MCF 10A (cell line): Measurements from ENCODE around the gene RIMS4. TPM values are rescaled to one million over a fixed set of nuclear protein-coding genes. Genes with fewer than 3 reads are reported as not detected.

Experiments
- BruUV-seq: library from RNA; stranded (reverse); fragments of 400-500 nt; replicated peaks from 2 replicates; lab custom pipeline; 2021; lab: Mats Ljungman, UMichigan
- CTCF ChIA-PET: fragments of 300-600 bp; sonication (Branson Sonifier 250); formaldehyde crosslinking; extraction: SDS; loops from one replicate; lab custom pipeline; 2021; ENCODE audit warnings: antibody characterized with exemption, inconsistent platforms; lab: Yijun Ruan, JAX
- POLR2A ChIA-PET: fragments of 300-600, 350-650 bp; sonication (Branson Sonifier 250); formaldehyde crosslinking; extraction: SDS; loops from one replicate; lab custom pipeline; 2020; ENCODE audit warnings: antibody characterized with exemption, inconsistent platforms; lab: Yijun Ruan, JAX
- DNase-seq: peaks from one replicate; pipeline ENCODE4 v3.0.0-alpha.2; 2018; ENCODE audit not compliant: unreplicated experiment
- H3K27ac Mint-ChIP-seq: one replicate; pipeline ENCODE4 v1.8.0; 2022; ENCODE audit warnings: mild to moderate bottlenecking, low read depth, mixed read lengths; ENCODE audit not compliant: unreplicated experiment
- H3K27me3 Mint-ChIP-seq: one replicate; pipeline ENCODE4 v1.8.0; 2022; ENCODE audit warnings: mixed read lengths; ENCODE audit not compliant: insufficient read depth, unreplicated experiment
- H3K36me3 Mint-ChIP-seq: one replicate; pipeline ENCODE4 v1.8.0; 2022; ENCODE audit warnings: mild to moderate bottlenecking, moderate library complexity, mixed read lengths; ENCODE audit not compliant: insufficient read depth, unreplicated experiment
- H3K4me1 Mint-ChIP-seq: one replicate; pipeline ENCODE4 v1.8.0; 2022; ENCODE audit warnings: mixed read lengths; ENCODE audit not compliant: insufficient read depth, unreplicated experiment
- H3K4me3 Mint-ChIP-seq: one replicate; pipeline ENCODE4 v1.8.0; 2022; ENCODE audit warnings: mild to moderate bottlenecking, moderate library complexity, mixed read lengths; ENCODE audit not compliant: unreplicated experiment
- H3K9me3 Mint-ChIP-seq: one replicate; pipeline ENCODE4 v1.8.0; 2022; ENCODE audit warnings: mixed read lengths; ENCODE audit not compliant: unreplicated experiment
- CTCF ChIP-seq: fragments of 200-600 bp; IDR thresholded peaks from one replicate; pipeline ENCODE4 v1.8.0; 2022; ENCODE audit warnings: antibody characterized with exemption, mild to moderate bottlenecking; ENCODE audit not compliant: unreplicated experiment
- intact Hi-C: fragments of 100-400 bp; cut with micrococcal nuclease; formaldehyde crosslinking; loops from 2 replicates; pipeline ENCODE4 v1.14.1; 2022
- total RNA-seq: library from RNA; stranded (reverse); gene quantifications from 2 replicates; pipeline ENCODE4 v1.2.3, GENCODE V29; 2022

RIMS4 gene
- total RNA-seq, 1 experiment from 2014 or later: not detected

- no peak overlapping the region for H3K27ac Mint-ChIP-seq
- POLR2A ChIA-PET: interaction anchor here (1.1 kb wide), 1 partner anchor 36 kb away, joined by 3 read pairs; the partner anchor contains the start of gene YWHAB
- peak; percentile 12 for DNase-seq
- H3K27me3 Mint-ChIP-seq: peaks cover 47% of the 10 kb centered on the region
- CTCF ChIA-PET: interaction anchor here (0.6 to 1.1 kb wide), 3 partner anchors 23 to 177 kb away, joined by 3 to 5 read pairs (median 3); no protein-coding TSS in a partner anchor
- H3K36me3 Mint-ChIP-seq: no peaks in the 10 kb centered on the region
- H3K4me1 Mint-ChIP-seq: no peaks in the 10 kb centered on the region
- intact Hi-C loops: no loop called here
- no peak for TF ChIP-seq CTCF
- H3K4me3 Mint-ChIP-seq: no peak overlapping the region
- H3K9me3 Mint-ChIP-seq: no peaks in the 10 kb centered on the region
- BruUV-seq: no TSS peak
Measured at GRCh38 chr20:44849703-44850102, 39.4 kb upstream of the RIMS4 start.

GRCh38 chr20:44848254-44849015, 38.1 kb upstream of the RIMS4 start:
- ChIA-PET CTCF (interaction anchor here (0.6 to 1.3 kb wide), 3 partner anchors 18 to 1113 kb away, joined by 3 to 4 read pairs (median 3); no protein-coding TSS in a partner anchor), POLR2A (interaction anchor here (1.1 kb wide), 1 partner anchor 37 kb away, joined by 3 read pairs; the partner anchor contains the start of gene YWHAB)
- intact Hi-C loops: no loop called here
- Mint-ChIP-seq H3K9me3 (no peaks in the 10 kb centered on the region), H3K27ac (no peak overlapping the region), H3K4me1 (no peaks in the 10 kb centered on the region), H3K4me3 (no peak overlapping the region), H3K27me3 (peaks cover 47% of the 10 kb centered on the region), H3K36me3 (no peaks in the 10 kb centered on the region)
- no peak for TF ChIP-seq CTCF
- no peak for DNase-seq
- no TSS peak for BruUV-seq

GRCh38 chr20:44843876-44844275, 33.5 kb upstream of the RIMS4 start:
- ChIA-PET CTCF (interaction anchor here (1.2 kb wide), 1 partner anchor 142 kb away, joined by 3 read pairs; no protein-coding TSS in a partner anchor), POLR2A (interaction anchor here (1.1 kb wide), 1 partner anchor 8 kb away, joined by 5 read pairs; no protein-coding TSS in a partner anchor)
- Mint-ChIP-seq H3K9me3 (no peaks in the 10 kb centered on the region), H3K36me3 (no peaks in the 10 kb centered on the region), H3K27me3 (peaks cover 61% of the 10 kb centered on the region), H3K27ac (no peak overlapping the region), H3K4me1 (no peaks in the 10 kb centered on the region), H3K4me3 (no peak overlapping the region)
- TF ChIP-seq CTCF: no peak
- DNase-seq: no peak
- BruUV-seq: no TSS peak
- intact Hi-C loops: no loop called here

GRCh38 chr20:44841955-44842354, 31.6 kb upstream of the RIMS4 start:
- H3K27ac Mint-ChIP-seq: no peak overlapping the region
- H3K9me3 Mint-ChIP-seq: no peaks in the 10 kb centered on the region
- H3K4me3 Mint-ChIP-seq: no peak overlapping the region
- ChIA-PET POLR2A (no interaction called here), CTCF (no interaction called here)
- peaks cover 61% of the 10 kb centered on the region for H3K27me3 Mint-ChIP-seq
- TF ChIP-seq CTCF: no peak
- no TSS peak for BruUV-seq
- H3K36me3 Mint-ChIP-seq: no peaks in the 10 kb centered on the region
- intact Hi-C loops: no loop called here
- no peaks in the 10 kb centered on the region for H3K4me1 Mint-ChIP-seq
- DNase-seq: no peak
